Measurements from ENCODE around the gene NAXE. TPM values are rescaled to one million over a fixed set of nuclear protein-coding genes. Genes with fewer than 3 reads are reported as not detected.
A peak's percentile ranks its signal among the peaks of the same experiment; 100 is the strongest.

Gene NAXE
- total RNA-seq, 6 donors from 2014 or later = 46.1 to 81.1 (median 60.0) TPM

GRCh38 chr1:156571919-156572662, 19.5 kb upstream of the NAXE start, which contains the start of gene IQGAP3:
Gene IQGAP3, minus strand, starts transcription at chr1:156572565. Its CDS starts 36 bp downstream, at chr1:156572529.
- WGBS, 2 donors = 1% methylated on average over 24 to 37 of the region's 38 CpGs
- TF ChIP-seq CTCF (IDR thresholded peaks at IDR 0.05) = peak in 1 of 6 experiments; percentile 21
- peak; percentile 23 to 81 for TF ChIP-seq POLR2AphosphoS5 (IDR thresholded peaks at IDR 0.05)
- TF ChIP-seq EP300 (IDR thresholded peaks at IDR 0.05) = no peak
- ATAC-seq (ENCODE audit: low FRiP score in 2 of 2) = peak; percentile 92 to 96
- H3K36me3 ChIP-seq = no peaks in the 10 kb centered on the region
- H3K27ac ChIP-seq = no peak within 1 kb of the TSS
- peak; percentile 87 to 93 for DNase-seq
- peaks cover 5 to 14% (median 11%) of the 10 kb centered on the region in 4 donors for H3K4me1 ChIP-seq
- H3K4me3 ChIP-seq = peak within 1 kb of the TSS in 3 of 4 donors; percentile 33 to 53 (median 42)
- no peaks in the 10 kb centered on the region for H3K27me3 ChIP-seq
- H3K9me3 ChIP-seq = no peaks in the 10 kb centered on the region

GRCh38 chr1:156572663-156573018, 18.9 kb upstream of the NAXE start:
- no peak for DNase-seq
- no peak for ATAC-seq (ENCODE audit: low FRiP score in 2 of 2)
- Histone ChIP-seq H3K36me3 (no peaks in the 10 kb centered on the region), H3K9me3 (no peaks in the 10 kb centered on the region), H3K27ac (no peak overlapping the region), H3K4me1 (peaks cover 5 to 14% (median 11%) of the 10 kb centered on the region in 4 donors), H3K4me3 (peak overlapping the region in 3 of 4 donors; percentile 33 to 53 (median 42)), H3K27me3 (no peaks in the 10 kb centered on the region)
- 33 to 41% methylated on average over 10 of the region's 10 CpGs for WGBS, 2 donors
- no peak for TF ChIP-seq POLR2A (IDR thresholded peaks at IDR 0.05)
- TF ChIP-seq EP300 (IDR thresholded peaks at IDR 0.05) = no peak
- TF ChIP-seq CTCF (IDR thresholded peaks at IDR 0.05) = peak in 1 of 6 experiments; percentile 24
- no peak for TF ChIP-seq POLR2AphosphoS5 (IDR thresholded peaks at IDR 0.05)

GRCh38 chr1:156574039-156574633, 17.4 kb upstream of the NAXE start:
- Histone ChIP-seq H3K36me3 (no peaks in the 10 kb centered on the region), H3K4me1 (peaks cover 5 to 14% (median 11%) of the 10 kb centered on the region in 4 donors), H3K4me3 (no peak overlapping the region), H3K9me3 (no peaks in the 10 kb centered on the region), H3K27me3 (no peaks in the 10 kb centered on the region), H3K27ac (no peak overlapping the region)
- TF ChIP-seq EP300 (IDR thresholded peaks at IDR 0.05) (no peak), POLR2AphosphoS5 (IDR thresholded peaks at IDR 0.05) (no peak), CTCF (IDR thresholded peaks at IDR 0.05) (no peak), POLR2A (IDR thresholded peaks at IDR 0.05) (no peak)
- no peak for DNase-seq
- no peak for ATAC-seq (ENCODE audit: low FRiP score in 2 of 2)
- WGBS, 2 donors = 57 to 62% methylated on average over 2 of the region's 2 CpGs

- H3K27me3 ChIP-seq = no peaks in the 10 kb centered on the region
- no peaks in the 10 kb centered on the region for H3K9me3 ChIP-seq
- H3K4me3 ChIP-seq = no peak overlapping the region
- H3K36me3 ChIP-seq = no peaks in the 10 kb centered on the region
- 93 to 94% methylated on average over 3 of the region's 3 CpGs for WGBS, 2 donors
- H3K4me1 ChIP-seq = peaks cover 0 to 3% (median 2%) of the 10 kb centered on the region in 4 donors
- no peak for ATAC-seq (ENCODE audit: low FRiP score in 2 of 2)
- no peak for DNase-seq
- H3K27ac ChIP-seq = no peak overlapping the region
- TF ChIP-seq POLR2AphosphoS5 (IDR thresholded peaks at IDR 0.05) (no peak), CTCF (IDR thresholded peaks at IDR 0.05) (no peak), POLR2A (IDR thresholded peaks at IDR 0.05) (no peak), EP300 (IDR thresholded peaks at IDR 0.05) (no peak)
These were observed 14.0 kb upstream of the NAXE start for GRCh38 chr1:156577550-156577949.
